Skeletal muscle satellite cell (primary cell): Measurements from ENCODE around the gene SLC26A4. TPM values are rescaled to one million over a fixed set of nuclear protein-coding genes. Genes with fewer than 3 reads are reported as not detected.

Source experiments
- H3K27me3 ChIP-seq: 2 replicates; pipeline ENCODE4 v1.7.0; 2013; ENCODE audit warnings: low read length; ENCODE audit not compliant: control insufficient read depth, insufficient read depth
- H3K36me3 ChIP-seq: 2 replicates; pipeline ENCODE4 v1.7.0; 2013; ENCODE audit warnings: mild to moderate bottlenecking, control low read depth, low read length; ENCODE audit not compliant: insufficient read depth
- H3K4me1 ChIP-seq: 2 replicates; pipeline ENCODE4 v1.7.0; 2013; ENCODE audit warnings: low read length; ENCODE audit not compliant: control insufficient read depth, insufficient read depth
- H3K4me2 ChIP-seq: 2 replicates; pipeline ENCODE4 v1.7.0; 2013; ENCODE audit warnings: mild to moderate bottlenecking, low read length
- H3K4me3 ChIP-seq: 2 replicates; pipeline ENCODE4 v1.7.0; 2013; ENCODE audit warnings: low read length
- H3K9ac ChIP-seq: 2 replicates; pipeline ENCODE4 v1.7.0; 2013; ENCODE audit warnings: mild to moderate bottlenecking, low read depth, low read length, moderate library complexity
- H3K9me3 ChIP-seq: replicated peaks from 2 replicates; pipeline ENCODE4 v1.7.0; 2013; ENCODE audit warnings: mild to moderate bottlenecking, control low read depth, low read length
- total RNA-seq: library from RNA; depleted of rRNA; stranded (reverse); fragments of >200 nt; gene quantifications from 2 replicates; pipeline ENCODE4 v1.2.3, GENCODE V29; 2012; rRNA removed

SLC26A4 gene
- total RNA-seq = 0.87 and 2.0 TPM in 2 replicates

GRCh38 chr7:107660381-107661080 lies at the start of gene SLC26A4:
Gene SLC26A4, plus strand, starts transcription at chr7:107660828. Its CDS starts 814 bp downstream, at chr7:107661642.
- no peak within 1 kb of the TSS for H3K9ac ChIP-seq
- peak within 1 kb of the TSS; percentile 77 for H3K4me3 ChIP-seq
- H3K4me2 ChIP-seq = peak within 1 kb of the TSS; percentile 100
- peaks cover 54% of the 10 kb centered on the region for H3K27me3 ChIP-seq
- H3K9me3 ChIP-seq = no peaks in the 10 kb centered on the region
- peaks cover 21% of the 10 kb centered on the region for H3K4me1 ChIP-seq
- no peaks in the 10 kb centered on the region for H3K36me3 ChIP-seq

DNA sequence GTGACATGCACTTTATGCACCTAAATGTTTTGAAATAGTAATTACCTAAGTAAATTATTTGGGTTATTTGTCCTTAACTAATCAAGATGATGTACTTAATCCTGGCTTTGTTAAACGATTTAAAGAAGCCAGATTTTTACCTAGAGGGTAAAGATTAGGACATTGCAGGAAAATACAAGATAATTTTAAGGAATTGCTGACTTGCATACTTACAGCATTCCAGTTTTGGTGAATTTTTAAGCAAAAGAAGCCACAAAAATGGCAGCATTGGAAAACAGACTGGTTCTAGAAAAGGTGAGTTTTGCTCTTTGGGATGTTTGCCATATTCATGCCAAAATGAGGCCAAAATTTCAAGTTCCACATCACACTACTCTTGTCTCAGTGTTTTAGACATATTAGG lies 47.2 kb upstream of the SLC26A4 start:
- Histone ChIP-seq H3K9ac (no peak overlapping the region), H3K4me2 (no peak overlapping the region), H3K4me3 (no peak overlapping the region), H3K9me3 (no peaks in the 10 kb centered on the region), H3K4me1 (peaks cover 10% of the 10 kb centered on the region), H3K27me3 (no peaks in the 10 kb centered on the region), H3K36me3 (peaks cover 28% of the 10 kb centered on the region)

DNA sequence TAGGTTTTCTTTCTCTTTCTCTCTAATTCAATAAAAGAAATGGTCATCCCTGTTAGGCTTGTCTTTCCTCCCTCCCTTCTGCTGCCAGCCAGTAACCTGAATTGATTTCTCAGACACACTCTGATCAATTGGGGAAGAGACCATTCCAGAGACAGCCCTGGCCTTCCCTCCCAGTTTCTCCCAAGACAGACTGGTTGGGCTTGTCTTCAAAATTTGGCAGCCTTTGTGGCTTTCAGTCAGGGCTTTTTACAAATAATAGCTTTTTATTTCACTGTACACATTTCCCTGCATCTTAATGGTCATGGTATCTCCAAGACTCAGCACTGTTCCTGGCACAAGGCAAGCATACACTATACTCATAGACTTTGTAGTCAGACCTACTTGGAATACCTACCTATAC lies 46.7 kb upstream of the SLC26A4 start:
- H3K36me3 ChIP-seq = peaks cover 27% of the 10 kb centered on the region
- peaks cover 10% of the 10 kb centered on the region for H3K4me1 ChIP-seq
- peak overlapping the region; percentile 7 for H3K4me3 ChIP-seq
- H3K4me2 ChIP-seq = peak overlapping the region; percentile 28
- H3K9me3 ChIP-seq = no peaks in the 10 kb centered on the region
- H3K9ac ChIP-seq = no peak overlapping the region
- H3K27me3 ChIP-seq = no peaks in the 10 kb centered on the region

- H3K27me3 ChIP-seq = no peaks in the 10 kb centered on the region
- H3K9me3 ChIP-seq = no peaks in the 10 kb centered on the region
- no peak overlapping the region for H3K9ac ChIP-seq
- H3K36me3 ChIP-seq = peaks cover 23% of the 10 kb centered on the region
- peak overlapping the region; percentile 7 for H3K4me3 ChIP-seq
- peak overlapping the region; percentile 28 for H3K4me2 ChIP-seq
- peaks cover 10% of the 10 kb centered on the region for H3K4me1 ChIP-seq
Observed at GRCh38 chr7:107614425-107614824, 46.2 kb upstream of the SLC26A4 start.

GRCh38 chr7:107615910-107616680 lies 44.5 kb upstream of the SLC26A4 start:
- Histone ChIP-seq H3K9ac (no peak overlapping the region), H3K4me1 (peaks cover 10% of the 10 kb centered on the region), H3K9me3 (no peaks in the 10 kb centered on the region), H3K27me3 (no peaks in the 10 kb centered on the region), H3K4me2 (no peak overlapping the region), H3K4me3 (no peak overlapping the region), H3K36me3 (peaks cover 29% of the 10 kb centered on the region)

GRCh38 chr7:107622429-107622828 lies 38.2 kb upstream of the SLC26A4 start:
- Histone ChIP-seq H3K9ac (no peak overlapping the region), H3K4me1 (peaks cover 11% of the 10 kb centered on the region), H3K4me2 (no peak overlapping the region), H3K27me3 (no peaks in the 10 kb centered on the region), H3K9me3 (no peaks in the 10 kb centered on the region), H3K4me3 (no peak overlapping the region), H3K36me3 (peaks cover 19% of the 10 kb centered on the region)

- no peaks in the 10 kb centered on the region for H3K9me3 ChIP-seq
- no peak overlapping the region for H3K9ac ChIP-seq
- H3K4me2 ChIP-seq = no peak overlapping the region
- H3K27me3 ChIP-seq = no peaks in the 10 kb centered on the region
- H3K4me1 ChIP-seq = peaks cover 11% of the 10 kb centered on the region
- peaks cover 19% of the 10 kb centered on the region for H3K36me3 ChIP-seq
- no peak overlapping the region for H3K4me3 ChIP-seq
Observed at GRCh38 chr7:107622894-107623293, 37.7 kb upstream of the SLC26A4 start.

GRCh38 chr7:107627002-107627401 lies 33.6 kb upstream of the SLC26A4 start:
- H3K27me3 ChIP-seq = no peaks in the 10 kb centered on the region
- H3K4me3 ChIP-seq = no peak overlapping the region
- no peak overlapping the region for H3K4me2 ChIP-seq

DNA sequence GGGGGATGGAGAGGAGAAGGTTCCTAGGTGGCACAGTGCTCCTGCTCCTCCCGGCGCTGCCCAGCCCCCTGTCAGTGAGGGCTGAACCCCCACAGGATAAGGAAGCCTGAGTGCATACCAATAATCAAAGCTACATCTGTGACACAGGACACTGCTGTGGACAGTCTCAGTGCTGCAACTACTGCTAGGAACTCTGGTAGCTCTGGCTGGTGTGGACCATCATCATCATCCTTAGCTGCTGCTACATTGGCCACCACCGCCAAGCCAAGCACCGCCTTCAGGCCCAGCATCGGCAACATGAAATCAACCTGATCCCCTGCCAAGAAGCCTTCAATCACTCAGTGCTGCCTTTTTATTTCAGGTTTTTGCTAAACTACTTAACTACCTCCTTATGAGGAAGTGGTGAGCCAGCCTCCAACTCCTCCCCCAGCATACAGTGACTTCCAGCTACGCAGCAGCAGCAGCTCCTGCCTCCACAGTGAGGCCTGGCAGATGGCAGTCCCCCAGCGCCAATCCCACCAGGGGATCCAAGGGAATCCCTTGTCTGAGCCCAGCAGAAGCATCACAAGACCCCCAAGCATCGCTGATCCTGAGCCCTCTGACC lies 32.1 kb upstream of the SLC26A4 start:
- Histone ChIP-seq H3K36me3 (peaks cover under 1% of the 10 kb centered on the region), H3K27me3 (no peaks in the 10 kb centered on the region), H3K4me1 (no peaks in the 10 kb centered on the region), H3K9me3 (no peaks in the 10 kb centered on the region), H3K4me2 (no peak overlapping the region), H3K9ac (no peak overlapping the region), H3K4me3 (no peak overlapping the region)

More at GRCh38 chr7:107627002-107627401, 33.6 kb upstream of the SLC26A4 start:
- Histone ChIP-seq H3K9me3 (no peaks in the 10 kb centered on the region), H3K4me1 (peaks cover 10% of the 10 kb centered on the region), H3K36me3 (peaks cover 10% of the 10 kb centered on the region), H3K9ac (no peak overlapping the region)

DNA sequence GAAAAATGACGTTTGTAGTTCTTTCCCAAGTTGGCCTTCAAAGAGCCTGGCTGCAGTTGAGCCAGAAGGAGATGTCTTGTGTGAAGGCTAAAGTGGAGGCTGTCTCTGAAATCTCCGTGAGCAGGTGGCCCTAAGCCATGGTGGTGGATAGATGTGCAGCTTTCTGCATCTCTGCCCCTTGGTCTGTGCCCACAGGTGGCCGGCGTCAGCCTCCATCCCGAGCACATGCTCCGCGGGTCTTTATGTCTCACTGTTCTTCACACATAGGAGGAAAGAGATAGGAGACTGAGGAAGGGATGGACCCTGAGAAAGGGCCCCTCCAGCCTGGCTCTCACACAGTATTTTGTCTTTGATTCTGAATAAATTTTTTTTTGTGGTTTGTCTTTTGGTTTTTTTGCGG lies 30.3 kb upstream of the SLC26A4 start:
- Histone ChIP-seq H3K9me3 (no peaks in the 10 kb centered on the region), H3K9ac (no peak overlapping the region), H3K4me1 (no peaks in the 10 kb centered on the region), H3K27me3 (no peaks in the 10 kb centered on the region), H3K4me3 (no peak overlapping the region), H3K36me3 (no peaks in the 10 kb centered on the region), H3K4me2 (no peak overlapping the region)

DNA sequence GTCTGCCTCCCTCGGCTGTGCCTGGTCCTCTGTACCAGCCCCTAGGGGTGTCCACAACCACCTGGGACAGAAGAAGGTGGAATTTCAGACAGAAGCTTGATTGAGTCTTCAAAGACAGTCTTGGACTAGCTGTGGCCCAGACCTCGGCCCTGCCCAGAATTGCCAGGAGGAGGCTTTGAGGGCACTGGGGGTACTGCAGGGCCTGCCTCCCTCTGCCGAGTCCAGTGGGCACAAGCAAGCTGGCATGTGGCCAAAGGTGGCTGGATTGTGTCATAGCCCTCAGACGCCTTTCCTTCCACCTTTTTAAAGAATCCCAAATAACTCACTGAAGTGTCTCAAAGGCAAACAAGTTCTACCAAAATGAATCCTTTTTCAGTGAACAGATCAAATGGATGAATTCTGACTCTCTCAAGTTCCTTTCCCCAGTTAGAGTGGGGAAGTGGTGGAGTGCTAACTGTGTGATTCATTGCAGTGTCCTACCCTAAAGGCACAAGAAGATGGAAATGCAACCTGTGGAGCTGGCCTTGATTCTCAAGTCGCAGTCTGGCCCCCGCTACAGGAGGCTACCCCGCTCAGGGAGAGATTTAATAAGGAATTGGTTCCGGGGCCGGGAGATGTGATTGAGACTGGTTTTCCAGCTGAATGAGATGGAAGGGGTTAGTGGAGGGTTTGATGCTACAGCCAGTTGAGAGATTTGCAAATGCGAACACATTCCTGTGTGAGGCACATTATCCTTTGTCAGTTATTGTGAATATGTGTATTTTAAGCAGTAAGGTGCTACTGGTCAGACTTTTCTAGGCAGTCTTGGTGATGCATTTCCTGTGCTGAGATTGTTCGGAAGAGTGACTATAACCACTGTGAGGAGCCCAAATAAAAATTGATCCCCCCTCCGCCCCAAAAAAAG lies 28.8 kb upstream of the SLC26A4 start:
- Histone ChIP-seq H3K4me1 (no peaks in the 10 kb centered on the region), H3K27me3 (no peaks in the 10 kb centered on the region), H3K4me2 (no peak overlapping the region)

More for the DNA sequence above, 28.8 kb upstream of the SLC26A4 start:
- Histone ChIP-seq H3K9ac (no peak overlapping the region), H3K36me3 (no peaks in the 10 kb centered on the region), H3K4me3 (no peak overlapping the region), H3K9me3 (no peaks in the 10 kb centered on the region)
